GM23338 (cell line): ENCODE data around the gene KCNB1. TPM values are rescaled to one million over a fixed set of nuclear protein-coding genes. Genes with fewer than 3 reads are reported as not detected.

Source experiments
- ATAC-seq: fragments of 200-7000 bp; cut with Tn5 transposase; 3 replicates; pipeline ENCODE4 v1.9.1; 2020
- DNase-seq: peaks from one replicate; pipeline ENCODE4 v3.0.0-alpha.2; 2015; ENCODE audit warnings: low spot score
- H2AFZ ChIP-seq: fragments of 200-600 bp; sonication (generic); 2 replicates; pipeline ENCODE4 v1.8.0; 2016; ENCODE audit warnings: antibody characterized with exemption, mild to moderate bottlenecking, moderate library complexity
- H3F3A ChIP-seq: fragments of 200-600 bp; sonication (generic); replicated peaks from 2 replicates; pipeline ENCODE4 v1.8.0; 2017; ENCODE audit warnings: antibody characterized with exemption, mixed run types, low read depth
- H3K27ac ChIP-seq: fragments of 200-600 bp; sonication (generic); 2 replicates; pipeline ENCODE4 v1.6.1; 2016; ENCODE audit warnings: low read depth
- H3K27me3 ChIP-seq: fragments of 200-600 bp; sonication (generic); 2 replicates; pipeline ENCODE4 v1.8.0; 2016; ENCODE audit warnings: mild to moderate bottlenecking, mixed run types, moderate library complexity; ENCODE audit not compliant: insufficient read depth
- H3K36me3 ChIP-seq: fragments of 200-600 bp; sonication (generic); 2 replicates; pipeline ENCODE4 v1.8.0; 2016; ENCODE audit warnings: mild to moderate bottlenecking; ENCODE audit not compliant: insufficient read depth
- H3K4me1 ChIP-seq: fragments of 200-600 bp; sonication (generic); 2 replicates; pipeline ENCODE4 v1.8.0; 2016; ENCODE audit warnings: mild to moderate bottlenecking, moderate library complexity; ENCODE audit not compliant: insufficient read depth
- H3K4me2 ChIP-seq: fragments of 200-600 bp; sonication (generic); 2 replicates; pipeline ENCODE4 v1.7.1; 2017; ENCODE audit warnings: mixed run types
- H3K4me3 ChIP-seq: fragments of 200-600 bp; sonication (generic); 2 replicates; pipeline ENCODE4 v1.6.1; 2016; ENCODE audit warnings: mixed run types
- H3K79me2 ChIP-seq: fragments of 200-600 bp; sonication (generic); replicated peaks from 2 replicates; pipeline ENCODE4 v1.8.0; 2017; ENCODE audit warnings: mild to moderate bottlenecking; ENCODE audit not compliant: insufficient read depth
- H3K9me2 ChIP-seq: fragments of 200-600 bp; sonication (generic); 2 replicates; pipeline ENCODE4 v1.8.0; 2017; ENCODE audit not compliant: insufficient read depth
- H4K20me1 ChIP-seq: fragments of 200-600 bp; sonication (generic); replicated peaks from 2 replicates; pipeline ENCODE4 v1.8.0; 2017; ENCODE audit warnings: mild to moderate bottlenecking; ENCODE audit not compliant: insufficient read depth
- H3K27ac Mint-ChIP-seq: 2 replicates; pipeline ENCODE4 v1.8.0; 2020; ENCODE audit warnings: inconsistent platforms, mild to moderate bottlenecking, moderate library complexity, mixed read lengths
- H3K27me3 Mint-ChIP-seq: 3 replicates; pipeline ENCODE4 v1.8.0; 2022; ENCODE audit warnings: low read depth, mild to moderate bottlenecking, moderate library complexity, mixed read lengths, inconsistent platforms; ENCODE audit not compliant: insufficient read depth, poor library complexity
- H3K36me3 Mint-ChIP-seq: 3 replicates; pipeline ENCODE4 v1.8.0; 2021; ENCODE audit warnings: low read depth, mild to moderate bottlenecking, inconsistent platforms, moderate library complexity, mixed read lengths
- H3K4me1 Mint-ChIP-seq: 3 replicates; pipeline ENCODE4 v1.8.0; 2020; ENCODE audit warnings: mild to moderate bottlenecking, inconsistent platforms, mixed read lengths
- H3K4me3 Mint-ChIP-seq: 3 replicates; pipeline ENCODE4 v1.8.0; 2021; ENCODE audit warnings: moderate library complexity, mild to moderate bottlenecking, inconsistent platforms, mixed read lengths
- H3K9me3 Mint-ChIP-seq: 3 replicates; pipeline ENCODE4 v1.8.0; 2020; ENCODE audit warnings: moderate library complexity, mild to moderate bottlenecking, inconsistent platforms, mixed read lengths
- CREB1 ChIP-seq: fragments of 250-450 bp; sonication (Bioruptor Pico); IDR thresholded peaks from 2 replicates; pipeline ENCODE4 v1.5.0; 2020; ENCODE audit warnings: low read depth, mild to moderate bottlenecking, moderate library complexity
- CTCF ChIP-seq, 2 experiments: fragments of 200-600 bp in 1 of 2; sonication (generic) in 1 of 2; conservative IDR thresholded peaks; 2 replicates each; pipeline versions ENCODE4 v1.5.1 to v1.6.1; 2016 to 2017; ENCODE audit warnings: antibody characterized with exemption in 2 of 2, low read depth in 2 of 2, mild to moderate bottlenecking in 2 of 2, moderate library complexity in 1 of 2
- ETS1 ChIP-seq: IDR thresholded peaks from 2 replicates; pipeline ENCODE4 v1.6.1; 2016; ENCODE audit warnings: antibody characterized with exemption
- EZH2 ChIP-seq: fragments of 200-600 bp; sonication (generic); IDR thresholded peaks from one replicate; pipeline ENCODE4 v1.8.0; 2017; ENCODE audit warnings: antibody characterized with exemption, mild to moderate bottlenecking, low read depth; ENCODE audit not compliant: unreplicated experiment
- JUNB ChIP-seq: IDR thresholded peaks from one replicate; pipeline ENCODE4 v1.6.1; 2016; ENCODE audit warnings: antibody characterized with exemption; ENCODE audit not compliant: unreplicated experiment
- POLR2AphosphoS5 ChIP-seq: IDR thresholded peaks from 2 replicates; pipeline ENCODE4 v1.6.1; 2016; ENCODE audit warnings: antibody characterized with exemption, low read depth
- REST ChIP-seq: IDR thresholded peaks from one replicate; pipeline ENCODE4 v1.6.1; 2018; ENCODE audit warnings: antibody characterized with exemption; ENCODE audit not compliant: unreplicated experiment
- STAT1 ChIP-seq: IDR thresholded peaks from one replicate; pipeline ENCODE4 v1.6.1; 2016; ENCODE audit warnings: antibody characterized with exemption; ENCODE audit not compliant: unreplicated experiment
- ZNF114 ChIP-seq: fragments of 250-450 bp; sonication (Bioruptor Pico); IDR thresholded peaks from 2 replicates; pipeline ENCODE4 v1.5.0; 2020; ENCODE audit warnings: mild to moderate bottlenecking, moderate library complexity
- ZNF331 ChIP-seq: fragments of 250-450 bp; sonication (Bioruptor Pico); IDR thresholded peaks from 2 replicates; pipeline ENCODE4 v1.5.0; 2020; ENCODE audit warnings: low read depth, mild to moderate bottlenecking, moderate library complexity
- polyA plus RNA-seq: library from polyadenylated mRNA; unstranded; fragments of >200 nt; fragmentation: Nextera tagmentation; extraction: Ambion mirVana; gene quantifications from 2 replicates; pipeline ENCODE4 v1.2.1, GENCODE V29; 2016
- total RNA-seq: library from RNA; depleted of rRNA; stranded (reverse); fragments of >200 nt; shearing (Covaris generic); gene quantifications from 2 replicates; pipeline ENCODE4 v1.2.3, GENCODE V29; 2014

Gene KCNB1
- total and polyA plus RNA-seq, 2 experiments from 2014 or later, result 0.28 to 0.29 TPM

- H4K20me1 ChIP-seq, result no peaks in the 10 kb centered on the region; the same call in 1 of the 2 replicates
- no peaks in the 10 kb centered on the region for H3K79me2 ChIP-seq
- no peaks in the 10 kb centered on the region for H3K9me2 ChIP-seq
- no peak overlapping the region for H3K4me2 ChIP-seq
- Mint-ChIP-seq H3K27me3 (peaks cover 4% of the 10 kb centered on the region), H3K9me3 (no peaks in the 10 kb centered on the region; the same call in 2 of the 3 replicates), H3K27ac (no peak overlapping the region), H3K4me3 (no peak overlapping the region), H3K36me3 (no peaks in the 10 kb centered on the region), H3K4me1 (peaks cover 2% of the 10 kb centered on the region)
- TF ChIP-seq ZNF114 (CRISPR knock-in tag) (no peak), CREB1 (CRISPR knock-in tag) (no peak), ETS1 (no peak), EZH2 (no peak), REST (no peak), JUNB (no peak), STAT1 (no peak), POLR2AphosphoS5 (no peak), CTCF (conservative IDR thresholded peaks at IDR 0.05; ENCODE audit: low read depth in 2 of 2) (no peak), ZNF331 (CRISPR knock-in tag) (no peak)
- no peak overlapping the region for H3K4me3 ChIP-seq
- H3K27ac ChIP-seq, result no peak overlapping the region
- ATAC-seq, result no peak
- no peaks in the 10 kb centered on the region for H3K27me3 ChIP-seq
- no peaks in the 10 kb centered on the region for H3F3A ChIP-seq
- no peak overlapping the region for H2AFZ ChIP-seq
- H3K36me3 ChIP-seq, result no peaks in the 10 kb centered on the region
- DNase-seq, result no peak
- H3K4me1 ChIP-seq, result no peaks in the 10 kb centered on the region
Measured at GRCh38 chr20:49412254-49412653, 70.2 kb downstream of the KCNB1 start.
